Measurements from ENCODE around the gene CPTP. TPM values are rescaled to one million over a fixed set of nuclear protein-coding genes. Genes with fewer than 3 reads are reported as not detected.

The CPTP gene
- total RNA-seq, 1 experiment from 2014 or later, result 52.2 TPM

DNA sequence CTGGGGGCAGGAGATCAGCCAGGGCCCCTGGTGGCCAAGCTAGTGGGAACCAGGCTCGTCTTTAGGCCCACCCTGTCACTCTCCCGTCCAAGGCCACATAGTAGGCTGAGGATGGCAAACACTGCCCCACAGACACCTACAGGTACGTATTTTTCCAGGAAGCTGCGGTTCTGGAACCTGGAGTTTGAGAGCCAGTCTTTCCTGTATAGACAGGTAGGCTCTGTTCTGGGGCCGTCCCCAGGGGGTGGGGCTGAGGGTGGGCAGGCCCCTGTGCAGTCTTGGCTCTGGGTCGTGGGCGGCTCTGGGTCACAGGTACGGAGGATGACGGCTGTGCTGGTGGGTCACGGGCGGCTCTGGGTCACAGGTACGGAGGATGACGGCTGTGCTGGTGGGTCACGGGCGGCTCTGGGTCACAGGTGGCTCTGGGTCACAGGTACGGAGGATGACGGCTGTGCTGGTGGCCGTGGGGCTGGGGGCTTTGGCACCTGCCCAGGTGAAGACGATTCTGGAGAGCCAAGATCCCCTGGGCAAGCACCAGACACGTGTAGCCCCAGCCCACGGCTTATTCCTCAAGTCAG, 14.0 kb upstream of the CPTP start:
- Histone ChIP-seq H3K36me3 (ENCODE audit: control insufficient read depth, insufficient read depth, low read length) (no peaks in the 10 kb centered on the region; the same call in 1 of the 2 replicates), H3K27me3 (ENCODE audit: control insufficient read depth, insufficient read depth, low read length) (no peaks in the 10 kb centered on the region)
- no peak for DNase-seq (ENCODE audit: low read depth, low spot score)

DNA sequence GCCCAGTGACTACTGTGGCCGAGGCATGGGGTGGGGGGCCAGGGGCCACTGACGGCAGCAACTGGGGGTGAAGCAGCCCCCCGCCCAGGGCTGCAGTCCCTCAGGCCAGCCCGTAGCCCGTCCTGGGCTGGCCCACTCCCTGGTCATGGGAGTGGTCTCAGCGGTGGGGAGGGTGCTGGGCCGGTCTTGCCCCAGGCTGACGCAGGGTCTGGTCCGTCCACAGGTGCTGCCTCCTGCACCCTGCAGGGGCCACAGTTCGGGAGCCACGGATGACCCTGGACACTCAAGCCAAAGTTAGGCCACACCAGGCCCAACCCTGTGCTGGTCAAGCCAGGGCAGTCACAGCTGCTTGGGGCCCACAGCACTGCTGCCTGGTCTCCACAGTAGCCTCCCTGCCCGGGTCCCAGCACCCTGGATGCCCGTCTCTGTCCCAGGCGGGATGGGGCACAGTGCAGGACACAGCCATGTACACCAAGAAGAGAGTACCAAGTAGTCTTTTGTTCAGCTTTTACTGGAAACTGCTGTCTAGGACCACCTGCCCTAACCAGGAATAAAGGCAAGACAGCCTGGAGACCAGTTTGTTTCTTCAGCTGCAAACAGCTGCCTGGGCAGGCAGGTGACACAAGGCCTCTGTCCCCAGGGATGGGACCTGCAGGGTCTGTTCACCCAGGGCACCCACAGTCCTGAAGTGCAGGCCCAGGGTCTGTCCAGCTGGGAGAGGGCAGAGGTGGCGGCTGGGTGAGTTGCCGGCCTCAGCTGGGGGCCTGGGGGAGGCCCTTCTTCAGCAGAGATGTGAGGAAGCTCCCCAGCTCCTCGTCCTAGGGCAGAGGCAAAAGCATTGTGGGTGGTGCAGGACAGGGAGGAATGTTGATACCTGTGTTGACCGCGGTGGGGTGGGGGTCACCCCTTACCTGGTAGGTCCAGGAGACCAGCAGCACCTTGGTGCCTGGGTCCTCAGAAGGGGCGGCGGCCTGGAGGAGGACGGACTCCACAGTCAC, 13.2 kb upstream of the CPTP start:
- BruUV-seq (replicated peaks), result no TSS peak
- H3K36me3 ChIP-seq (ENCODE audit: control insufficient read depth, insufficient read depth, low read length), result no peaks in the 10 kb centered on the region; the same call in 1 of the 2 replicates

More for the DNA sequence above, 14.0 kb upstream of the CPTP start:
- ChIA-PET POLR2A (interaction anchor here (0.6 kb wide), 1 partner anchor 334 kb away, joined by 4 read pairs; no protein-coding TSS in a partner anchor), CTCF (interaction anchor here (0.6 to 1.0 kb wide), 2 partner anchors 20 to 31 kb away, joined by 3 to 11 read pairs; no protein-coding TSS in a partner anchor)
- intact Hi-C loops (cut with micrococcal nuclease; ENCODE audit: unreplicated experiment), result no loop called here
- TF ChIP-seq SIN3A (IDR thresholded peaks at IDR 0.05; ENCODE audit: borderline replicate concordance, insufficient read depth, low read depth, low read length), result no peak
- no peak; the same call in 1 of the 2 replicates for TF ChIP-seq POLR2AphosphoS5 (IDR thresholded peaks at IDR 0.05; ENCODE audit: low read depth, low read length)
- TF ChIP-seq, protein P1, sequence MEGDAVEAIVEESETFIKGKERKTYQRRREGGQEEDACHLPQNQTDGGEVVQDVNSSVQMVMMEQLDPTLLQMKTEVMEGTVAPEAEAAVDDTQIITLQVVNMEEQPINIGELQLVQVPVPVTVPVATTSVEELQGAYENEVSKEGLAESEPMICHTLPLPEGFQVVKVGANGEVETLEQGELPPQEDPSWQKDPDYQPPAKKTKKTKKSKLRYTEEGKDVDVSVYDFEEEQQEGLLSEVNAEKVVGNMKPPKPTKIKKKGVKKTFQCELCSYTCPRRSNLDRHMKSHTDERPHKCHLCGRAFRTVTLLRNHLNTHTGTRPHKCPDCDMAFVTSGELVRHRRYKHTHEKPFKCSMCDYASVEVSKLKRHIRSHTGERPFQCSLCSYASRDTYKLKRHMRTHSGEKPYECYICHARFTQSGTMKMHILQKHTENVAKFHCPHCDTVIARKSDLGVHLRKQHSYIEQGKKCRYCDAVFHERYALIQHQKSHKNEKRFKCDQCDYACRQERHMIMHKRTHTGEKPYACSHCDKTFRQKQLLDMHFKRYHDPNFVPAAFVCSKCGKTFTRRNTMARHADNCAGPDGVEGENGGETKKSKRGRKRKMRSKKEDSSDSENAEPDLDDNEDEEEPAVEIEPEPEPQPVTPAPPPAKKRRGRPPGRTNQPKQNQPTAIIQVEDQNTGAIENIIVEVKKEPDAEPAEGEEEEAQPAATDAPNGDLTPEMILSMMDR (IDR thresholded peaks at IDR 0.05), result no peak
- TF ChIP-seq TCF7L2 (IDR thresholded peaks at IDR 0.05; ENCODE audit: low read depth, low read length), result no peak
- no peak for ATAC-seq
- peaks cover 24% of the 10 kb centered on the region for H3K4me1 ChIP-seq (ENCODE audit: control insufficient read depth, insufficient read depth, low read length)
- H3K9me3 ChIP-seq (ENCODE audit: control insufficient read depth, insufficient read depth, low read depth, low read length), result no peaks in the 10 kb centered on the region
- no peak overlapping the region; a peak in 1 of 4 replicates for H3K4me3 ChIP-seq (ENCODE audit: low read depth in 2 of 2, low read length in 2 of 2)
- no TSS peak for BruUV-seq (replicated peaks)
- in situ Hi-C loops (cut with HindIII; ENCODE audit: low pct_unique_long_range_greater_than_20kb, low sequenced_read_pairs), result no loop called here
- no peak overlapping the region; the same call in 1 of the 2 replicates for H3K27ac ChIP-seq (ENCODE audit: low read length)

More for the DNA sequence above, 13.2 kb upstream of the CPTP start:
- POLR2A ChIA-PET, result no interaction called here
- Histone ChIP-seq H3K27me3 (ENCODE audit: control insufficient read depth, insufficient read depth, low read length) (no peaks in the 10 kb centered on the region), H3K27ac (ENCODE audit: low read length) (no peak overlapping the region; the same call in 1 of the 2 replicates), H3K9me3 (ENCODE audit: control insufficient read depth, insufficient read depth, low read depth, low read length) (no peaks in the 10 kb centered on the region), H3K4me3 (ENCODE audit: low read depth in 2 of 2, low read length in 2 of 2) (no peak overlapping the region), H3K4me1 (ENCODE audit: control insufficient read depth, insufficient read depth, low read length) (peaks cover 16% of the 10 kb centered on the region)
- no peak for ATAC-seq
- TF ChIP-seq POLR2AphosphoS5 (IDR thresholded peaks at IDR 0.05; ENCODE audit: low read depth, low read length), result no peak; the same call in 1 of the 2 replicates
- no peak for TF ChIP-seq SIN3A (IDR thresholded peaks at IDR 0.05; ENCODE audit: borderline replicate concordance, insufficient read depth, low read depth, low read length)
- TF ChIP-seq, protein P2, sequence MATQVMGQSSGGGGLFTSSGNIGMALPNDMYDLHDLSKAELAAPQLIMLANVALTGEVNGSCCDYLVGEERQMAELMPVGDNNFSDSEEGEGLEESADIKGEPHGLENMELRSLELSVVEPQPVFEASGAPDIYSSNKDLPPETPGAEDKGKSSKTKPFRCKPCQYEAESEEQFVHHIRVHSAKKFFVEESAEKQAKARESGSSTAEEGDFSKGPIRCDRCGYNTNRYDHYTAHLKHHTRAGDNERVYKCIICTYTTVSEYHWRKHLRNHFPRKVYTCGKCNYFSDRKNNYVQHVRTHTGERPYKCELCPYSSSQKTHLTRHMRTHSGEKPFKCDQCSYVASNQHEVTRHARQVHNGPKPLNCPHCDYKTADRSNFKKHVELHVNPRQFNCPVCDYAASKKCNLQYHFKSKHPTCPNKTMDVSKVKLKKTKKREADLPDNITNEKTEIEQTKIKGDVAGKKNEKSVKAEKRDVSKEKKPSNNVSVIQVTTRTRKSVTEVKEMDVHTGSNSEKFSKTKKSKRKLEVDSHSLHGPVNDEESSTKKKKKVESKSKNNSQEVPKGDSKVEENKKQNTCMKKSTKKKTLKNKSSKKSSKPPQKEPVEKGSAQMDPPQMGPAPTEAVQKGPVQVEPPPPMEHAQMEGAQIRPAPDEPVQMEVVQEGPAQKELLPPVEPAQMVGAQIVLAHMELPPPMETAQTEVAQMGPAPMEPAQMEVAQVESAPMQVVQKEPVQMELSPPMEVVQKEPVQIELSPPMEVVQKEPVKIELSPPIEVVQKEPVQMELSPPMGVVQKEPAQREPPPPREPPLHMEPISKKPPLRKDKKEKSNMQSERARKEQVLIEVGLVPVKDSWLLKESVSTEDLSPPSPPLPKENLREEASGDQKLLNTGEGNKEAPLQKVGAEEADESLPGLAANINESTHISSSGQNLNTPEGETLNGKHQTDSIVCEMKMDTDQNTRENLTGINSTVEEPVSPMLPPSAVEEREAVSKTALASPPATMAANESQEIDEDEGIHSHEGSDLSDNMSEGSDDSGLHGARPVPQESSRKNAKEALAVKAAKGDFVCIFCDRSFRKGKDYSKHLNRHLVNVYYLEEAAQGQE (IDR thresholded peaks at IDR 0.05; ENCODE audit: insufficient read depth in 1 of 2, low read depth in 2 of 2, low read length in 1 of 2), result no peak
- TF ChIP-seq TCF7L2 (IDR thresholded peaks at IDR 0.05; ENCODE audit: low read depth, low read length), result no peak
- TF ChIP-seq, protein P1 (IDR thresholded peaks at IDR 0.05), result no peak
- no peak for DNase-seq (ENCODE audit: low read depth, low spot score)
- in situ Hi-C loops (cut with HindIII; ENCODE audit: low pct_unique_long_range_greater_than_20kb, low sequenced_read_pairs), result no loop called here
- intact Hi-C loops (cut with micrococcal nuclease; ENCODE audit: unreplicated experiment), result no loop called here
- CTCF ChIA-PET, result interaction anchor here (1.0 kb wide), 1 partner anchor 21 kb away, joined by 3 read pairs; no protein-coding TSS in a partner anchor
